PFSK-1 (cell line): Measurements from ENCODE around the gene ARHGEF10L.

Source experiments
- FOXP2 ChIP-seq: optimal IDR thresholded peaks from 2 replicates; pipeline ENCODE3; 2011; ENCODE audit warnings: borderline replicate concordance, control low read depth, inconsistent platforms; ENCODE audit not compliant: insufficient read depth; ENCODE audit errors: extremely low read length, extremely low read depth
- POLR2AphosphoS5 ChIP-seq: IDR thresholded peaks from 2 replicates; pipeline ENCODE4 v1.6.1; 2012; ENCODE audit warnings: low read depth, mild to moderate bottlenecking, control low read depth, low read length, moderate library complexity
- SIN3A ChIP-seq: IDR thresholded peaks from 2 replicates; pipeline ENCODE4 v1.6.1; 2012; ENCODE audit warnings: mild to moderate bottlenecking, low read length, moderate library complexity, borderline replicate concordance; ENCODE audit not compliant: insufficient read depth
- TAF1 ChIP-seq: IDR thresholded peaks from 2 replicates; pipeline ENCODE4 v1.6.1; 2012; ENCODE audit warnings: low read length, control low read depth, borderline replicate concordance; ENCODE audit not compliant: insufficient read depth
- TF ChIP-seq, protein P1 (sequence below), 2 experiments: IDR thresholded peaks; 2 replicates each; pipeline versions ENCODE4 v1.6.1 to v1.8.0; 2011 to 2012; ENCODE audit warnings: low read depth in 2 of 2, low read length in 2 of 2, control low read depth in 1 of 2, inconsistent platforms in 1 of 2, mild to moderate bottlenecking in 1 of 2, moderate library complexity in 1 of 2; ENCODE audit not compliant: insufficient read depth in 1 of 2

The ARHGEF10L gene

DNA sequence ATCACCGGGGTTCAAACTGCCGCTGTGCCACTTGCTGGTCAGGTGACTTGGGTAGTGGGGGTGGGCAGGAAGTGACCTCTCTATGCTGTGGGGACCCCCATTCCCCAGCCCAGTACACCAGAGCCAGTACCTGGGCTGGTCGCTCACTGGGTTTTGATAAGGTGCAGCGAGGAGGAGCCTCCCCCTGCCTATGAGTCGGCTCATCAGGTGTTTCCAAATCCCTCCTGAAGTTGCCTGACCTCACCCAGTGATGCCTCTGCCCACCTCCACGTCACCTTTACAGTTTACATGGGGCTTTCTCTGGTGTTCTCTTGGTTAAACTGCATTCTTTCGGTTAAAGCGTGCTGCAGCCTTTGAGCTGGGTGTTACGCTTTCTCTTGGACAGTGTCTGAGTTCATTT lies 58.2 kb downstream of the ARHGEF10L start:
- TF ChIP-seq TAF1 (no peak), SIN3A (no peak), FOXP2 (no peak), POLR2AphosphoS5 (no peak)
- TF ChIP-seq, protein P1, sequence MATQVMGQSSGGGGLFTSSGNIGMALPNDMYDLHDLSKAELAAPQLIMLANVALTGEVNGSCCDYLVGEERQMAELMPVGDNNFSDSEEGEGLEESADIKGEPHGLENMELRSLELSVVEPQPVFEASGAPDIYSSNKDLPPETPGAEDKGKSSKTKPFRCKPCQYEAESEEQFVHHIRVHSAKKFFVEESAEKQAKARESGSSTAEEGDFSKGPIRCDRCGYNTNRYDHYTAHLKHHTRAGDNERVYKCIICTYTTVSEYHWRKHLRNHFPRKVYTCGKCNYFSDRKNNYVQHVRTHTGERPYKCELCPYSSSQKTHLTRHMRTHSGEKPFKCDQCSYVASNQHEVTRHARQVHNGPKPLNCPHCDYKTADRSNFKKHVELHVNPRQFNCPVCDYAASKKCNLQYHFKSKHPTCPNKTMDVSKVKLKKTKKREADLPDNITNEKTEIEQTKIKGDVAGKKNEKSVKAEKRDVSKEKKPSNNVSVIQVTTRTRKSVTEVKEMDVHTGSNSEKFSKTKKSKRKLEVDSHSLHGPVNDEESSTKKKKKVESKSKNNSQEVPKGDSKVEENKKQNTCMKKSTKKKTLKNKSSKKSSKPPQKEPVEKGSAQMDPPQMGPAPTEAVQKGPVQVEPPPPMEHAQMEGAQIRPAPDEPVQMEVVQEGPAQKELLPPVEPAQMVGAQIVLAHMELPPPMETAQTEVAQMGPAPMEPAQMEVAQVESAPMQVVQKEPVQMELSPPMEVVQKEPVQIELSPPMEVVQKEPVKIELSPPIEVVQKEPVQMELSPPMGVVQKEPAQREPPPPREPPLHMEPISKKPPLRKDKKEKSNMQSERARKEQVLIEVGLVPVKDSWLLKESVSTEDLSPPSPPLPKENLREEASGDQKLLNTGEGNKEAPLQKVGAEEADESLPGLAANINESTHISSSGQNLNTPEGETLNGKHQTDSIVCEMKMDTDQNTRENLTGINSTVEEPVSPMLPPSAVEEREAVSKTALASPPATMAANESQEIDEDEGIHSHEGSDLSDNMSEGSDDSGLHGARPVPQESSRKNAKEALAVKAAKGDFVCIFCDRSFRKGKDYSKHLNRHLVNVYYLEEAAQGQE (IDR thresholded peaks at IDR 0.05; ENCODE audit: insufficient read depth in 1 of 2, low read depth in 2 of 2, low read length in 2 of 2), result no peak

DNA sequence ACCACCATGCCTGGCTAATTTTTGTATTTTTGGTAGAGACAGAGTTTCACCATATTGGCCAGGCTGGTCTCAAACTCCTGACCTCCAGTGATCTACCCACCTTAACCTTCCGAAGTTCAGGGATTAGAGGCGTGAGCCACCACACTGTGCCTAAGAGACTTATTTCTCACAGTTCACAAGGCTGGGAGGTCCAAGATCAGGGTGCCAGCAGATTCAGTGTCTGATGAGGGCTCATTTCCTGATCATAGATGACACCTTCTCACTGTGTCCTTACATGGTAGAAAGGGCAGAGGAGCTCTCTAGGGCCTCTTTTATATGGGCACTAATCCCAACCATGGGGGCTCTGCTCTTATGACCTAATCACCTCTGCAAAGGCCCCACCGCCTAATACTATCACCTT lies 58.8 kb downstream of the ARHGEF10L start:
- TF ChIP-seq POLR2AphosphoS5 (no peak), FOXP2 (no peak), TAF1 (no peak), SIN3A (no peak)
- TF ChIP-seq, protein P1 (IDR thresholded peaks at IDR 0.05; ENCODE audit: insufficient read depth in 1 of 2, low read depth in 2 of 2, low read length in 2 of 2), result no peak

DNA sequence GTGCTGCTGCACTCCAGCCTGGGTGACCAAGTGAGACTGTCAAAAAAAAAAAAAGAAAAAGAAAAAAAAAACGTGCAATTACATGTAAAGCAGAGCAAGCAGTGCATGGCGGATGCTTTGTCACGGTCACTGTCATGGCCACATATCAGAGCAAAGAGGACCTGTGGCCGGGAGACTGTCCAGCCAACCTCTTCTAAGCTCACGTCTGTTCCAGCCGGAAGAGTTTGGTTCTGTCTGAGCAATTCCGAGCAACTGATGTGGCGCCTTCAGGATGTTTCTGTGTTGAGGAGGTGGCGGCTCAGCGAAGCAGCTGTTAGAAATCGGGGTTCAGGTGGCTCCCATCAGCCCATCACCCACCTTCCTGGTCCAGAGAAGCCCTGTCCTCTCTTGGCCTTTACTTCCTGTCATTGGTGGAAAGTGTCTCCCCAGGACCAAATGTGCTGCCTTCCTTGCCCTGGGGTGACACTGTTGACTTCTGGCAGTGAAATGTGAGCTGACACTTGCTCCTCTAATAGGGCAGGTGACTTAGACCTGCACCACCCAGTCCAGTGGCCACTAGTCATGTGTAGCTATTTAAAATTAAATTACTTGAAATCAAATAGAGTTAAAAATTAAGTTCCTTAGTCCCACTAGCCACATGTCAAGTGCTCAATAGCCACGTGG lies 59.9 kb downstream of the ARHGEF10L start:
- no peak for TF ChIP-seq TAF1
- no peak for TF ChIP-seq FOXP2
- TF ChIP-seq SIN3A, result no peak

DNA sequence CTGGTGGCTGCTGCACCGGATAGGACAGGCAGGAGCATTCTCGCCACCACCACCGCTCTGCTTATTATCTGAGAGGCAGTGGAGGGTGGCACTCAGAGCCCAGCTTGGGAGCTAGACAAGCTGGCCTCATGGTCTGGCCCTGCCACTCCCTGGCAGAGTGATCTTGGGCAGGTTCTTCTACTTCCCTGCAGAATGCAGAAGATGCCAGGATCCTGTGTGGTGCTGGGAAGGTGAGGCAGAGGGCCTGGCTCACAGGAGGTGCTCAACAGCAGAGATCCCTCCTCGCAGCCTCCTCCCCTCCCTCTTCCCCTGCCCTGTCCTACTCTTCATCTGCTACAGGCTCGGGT lies 60.4 kb downstream of the ARHGEF10L start:
- TF ChIP-seq POLR2AphosphoS5, result no peak
- TF ChIP-seq SIN3A, result no peak
- no peak for TF ChIP-seq TAF1
- TF ChIP-seq FOXP2, result no peak
- TF ChIP-seq, protein P1 (IDR thresholded peaks at IDR 0.05; ENCODE audit: insufficient read depth in 1 of 2, low read depth in 2 of 2, low read length in 2 of 2), result no peak

DNA sequence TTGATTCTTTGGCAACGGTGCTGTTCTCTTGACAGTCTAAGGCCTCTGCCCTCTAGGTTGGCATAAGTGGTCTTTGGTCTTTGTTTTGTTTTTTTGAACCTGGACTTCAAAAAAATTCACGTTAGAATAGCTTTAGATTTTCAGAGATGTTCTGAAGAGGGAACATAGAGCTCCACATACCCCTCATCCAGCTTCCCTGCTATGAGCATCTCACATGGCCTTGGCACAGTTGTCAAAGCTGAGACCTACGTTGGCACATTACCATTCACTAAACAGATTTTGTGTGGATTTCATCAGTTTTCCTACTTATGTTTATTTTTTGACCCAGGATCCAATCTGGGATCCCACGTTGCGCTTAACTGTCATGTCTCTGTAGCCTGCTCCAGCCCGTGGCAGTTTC lies 60.8 kb downstream of the ARHGEF10L start:
- no peak for TF ChIP-seq POLR2AphosphoS5
- no peak for TF ChIP-seq SIN3A
- no peak for TF ChIP-seq TAF1
- TF ChIP-seq, protein P1 (IDR thresholded peaks at IDR 0.05; ENCODE audit: insufficient read depth in 1 of 2, low read depth in 2 of 2, low read length in 2 of 2), result no peak
- no peak for TF ChIP-seq FOXP2
